Activated T-helper 2 cell treated with anti-CD3 and anti-CD28 coated beads, Interferon-gamma antibody, Interleukin-2, Interleukin-4, amounts not matched to agents 10 μg/mL and 5 μg/mL and 100 μg/mL, durations not matched to agents 14 hours and 24 hours and 36 hours (primary cell): Measurements from ENCODE around the gene MET. TPM values are rescaled to one million over a fixed set of nuclear protein-coding genes. Genes with fewer than 3 reads are reported as not detected.

Experiments
- DNase-seq: peaks from one replicate; pipeline ENCODE4 v3.0.0; 2021; ENCODE audit warnings: low spot score
- H3K27ac Mint-ChIP-seq: one replicate; pipeline ENCODE4 v1.8.0; 2021; ENCODE audit warnings: mixed read lengths
- H3K27me3 Mint-ChIP-seq: one replicate; pipeline ENCODE4 v1.8.0; 2021; ENCODE audit warnings: low read depth, mixed read lengths
- H3K36me3 Mint-ChIP-seq: one replicate; pipeline ENCODE4 v1.8.0; 2021; ENCODE audit warnings: low read depth, mixed read lengths
- H3K4me1 Mint-ChIP-seq: one replicate; pipeline ENCODE4 v1.8.0; 2021; ENCODE audit warnings: low read depth, mixed read lengths
- H3K4me3 Mint-ChIP-seq: one replicate; pipeline ENCODE4 v1.8.0; 2021; ENCODE audit warnings: low read depth, mild to moderate bottlenecking, moderate library complexity, mixed read lengths
- H3K9me3 Mint-ChIP-seq: one replicate; pipeline ENCODE4 v1.8.0; 2021; ENCODE audit warnings: mixed read lengths
- intact Hi-C: fragments of 100-400 bp; cut with micrococcal nuclease; formaldehyde crosslinking; loops from one replicate; pipeline ENCODE4 v1.15.1; 2023
- total RNA-seq: library from RNA; stranded (reverse); gene quantifications from 2 replicates; pipeline ENCODE4 v1.2.3, GENCODE V29; 2022

Gene MET
- total RNA-seq, 1 donor from 2014 or later, result 1.5 TPM

DNA sequence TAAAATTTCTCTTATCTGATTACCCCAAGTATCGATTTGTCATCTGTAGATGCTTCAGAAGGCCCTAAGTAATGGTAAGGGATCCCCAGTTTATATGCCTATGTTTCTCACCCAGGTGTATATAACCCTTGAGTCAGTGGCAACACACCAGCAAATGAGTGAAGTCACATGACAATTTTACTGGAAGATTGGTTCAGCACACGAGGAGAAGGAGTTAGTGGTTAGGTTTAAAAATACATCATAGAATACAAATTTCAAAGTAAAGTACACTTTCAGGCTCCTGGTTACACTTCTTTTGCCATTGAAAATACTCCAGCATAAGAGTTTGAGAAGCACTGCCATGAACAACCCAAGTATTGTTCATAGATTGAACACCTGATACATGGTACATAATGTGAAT is 160.7 kb downstream of the MET start:
- H3K27me3 Mint-ChIP-seq, result peaks cover 8% of the 10 kb centered on the region
- H3K27ac Mint-ChIP-seq, result no peak overlapping the region
- H3K36me3 Mint-ChIP-seq, result no peaks in the 10 kb centered on the region
- H3K9me3 Mint-ChIP-seq, result no peaks in the 10 kb centered on the region
- no peak for DNase-seq
- no peaks in the 10 kb centered on the region for H3K4me1 Mint-ChIP-seq
- H3K4me3 Mint-ChIP-seq, result no peak overlapping the region
- intact Hi-C loops, result no loop called here

GRCh38 chr7:116834815-116835504 is 163.0 kb downstream of the MET start:
- H3K9me3 Mint-ChIP-seq, result no peaks in the 10 kb centered on the region
- DNase-seq, result no peak
- no peak overlapping the region for H3K27ac Mint-ChIP-seq
- no peak overlapping the region for H3K4me3 Mint-ChIP-seq
- H3K27me3 Mint-ChIP-seq, result peaks cover 14% of the 10 kb centered on the region
- H3K4me1 Mint-ChIP-seq, result no peaks in the 10 kb centered on the region
- H3K36me3 Mint-ChIP-seq, result no peaks in the 10 kb centered on the region
- intact Hi-C loops, result no loop called here

- Mint-ChIP-seq H3K27ac (no peak overlapping the region), H3K4me3 (no peak overlapping the region), H3K9me3 (no peaks in the 10 kb centered on the region), H3K27me3 (peaks cover 18% of the 10 kb centered on the region), H3K4me1 (no peaks in the 10 kb centered on the region), H3K36me3 (no peaks in the 10 kb centered on the region)
- DNase-seq, result no peak
- intact Hi-C loops, result no loop called here
Measured at GRCh38 chr7:116836048-116836447, 164.1 kb downstream of the MET start.

- H3K4me3 Mint-ChIP-seq, result no peak overlapping the region
- peaks cover 24% of the 10 kb centered on the region for H3K27me3 Mint-ChIP-seq
- intact Hi-C loops, result no loop called here
- no peak overlapping the region for H3K27ac Mint-ChIP-seq
- H3K4me1 Mint-ChIP-seq, result no peaks in the 10 kb centered on the region
- no peaks in the 10 kb centered on the region for H3K9me3 Mint-ChIP-seq
- H3K36me3 Mint-ChIP-seq, result no peaks in the 10 kb centered on the region
- DNase-seq, result no peak
Measured at GRCh38 chr7:116836911-116837310, 164.9 kb downstream of the MET start.

DNA sequence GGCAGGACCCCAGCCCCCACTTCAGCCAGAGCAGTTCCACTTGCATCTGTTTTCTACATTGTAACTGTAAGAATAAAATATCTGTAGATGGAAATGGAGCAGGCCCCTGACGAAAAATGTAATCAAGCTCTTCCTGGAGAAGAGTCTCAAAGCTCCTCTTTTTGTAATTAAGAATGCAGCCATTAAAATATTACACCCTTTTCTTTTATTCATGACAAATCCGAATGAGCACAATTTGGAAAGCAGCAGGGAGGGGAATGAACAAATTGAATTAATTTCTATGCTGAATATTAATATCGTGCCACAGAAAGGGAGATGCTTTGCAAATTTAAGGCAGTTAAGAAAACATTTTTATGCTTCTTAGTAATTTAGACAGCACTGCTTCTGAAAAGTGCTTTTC is 165.6 kb downstream of the MET start:
- H3K9me3 Mint-ChIP-seq, result no peaks in the 10 kb centered on the region
- no peak overlapping the region for H3K4me3 Mint-ChIP-seq
- no peaks in the 10 kb centered on the region for H3K36me3 Mint-ChIP-seq
- H3K27me3 Mint-ChIP-seq, result peaks cover 28% of the 10 kb centered on the region
- DNase-seq, result no peak
- no peaks in the 10 kb centered on the region for H3K4me1 Mint-ChIP-seq
- H3K27ac Mint-ChIP-seq, result no peak overlapping the region
- intact Hi-C loops, result no loop called here

DNA sequence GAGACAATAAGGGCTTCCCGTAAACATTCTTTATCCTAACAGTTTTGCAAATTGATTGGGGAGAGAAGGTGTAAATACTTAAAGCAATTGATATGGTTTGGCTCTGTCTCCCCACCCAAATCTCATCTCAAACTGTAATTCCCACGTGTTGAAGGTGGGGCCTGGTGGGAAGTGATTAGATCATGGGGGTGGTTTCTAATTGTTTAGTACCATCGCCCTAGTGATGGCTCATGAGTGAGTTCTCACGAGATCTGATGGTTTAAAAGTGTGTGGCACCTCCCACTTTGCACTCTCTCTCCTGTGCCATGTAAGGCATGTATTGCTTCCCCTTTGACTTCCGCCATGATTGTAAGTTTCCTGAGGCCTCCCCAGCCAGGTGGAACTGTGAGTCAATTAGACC is 168.3 kb downstream of the MET start:
- no peak overlapping the region for H3K4me3 Mint-ChIP-seq
- no peak overlapping the region for H3K27ac Mint-ChIP-seq
- peaks cover 38% of the 10 kb centered on the region for H3K27me3 Mint-ChIP-seq
- no peaks in the 10 kb centered on the region for H3K9me3 Mint-ChIP-seq
- H3K36me3 Mint-ChIP-seq, result no peaks in the 10 kb centered on the region
- intact Hi-C loops, result no loop called here
- H3K4me1 Mint-ChIP-seq, result peaks cover 8% of the 10 kb centered on the region
- DNase-seq, result no peak

- Mint-ChIP-seq H3K27ac (no peak overlapping the region), H3K9me3 (no peaks in the 10 kb centered on the region), H3K27me3 (peaks cover 45% of the 10 kb centered on the region), H3K36me3 (no peaks in the 10 kb centered on the region), H3K4me3 (no peak overlapping the region), H3K4me1 (peaks cover 8% of the 10 kb centered on the region)
- DNase-seq, result no peak
- intact Hi-C loops, result no loop called here
Measured at GRCh38 chr7:116842371-116842770, 170.4 kb downstream of the MET start.

- Mint-ChIP-seq H3K27ac (no peak overlapping the region), H3K36me3 (no peaks in the 10 kb centered on the region), H3K27me3 (peaks cover 42% of the 10 kb centered on the region), H3K9me3 (no peaks in the 10 kb centered on the region), H3K4me1 (peaks cover 8% of the 10 kb centered on the region), H3K4me3 (no peak overlapping the region)
- intact Hi-C loops, result no loop called here
- DNase-seq, result no peak
Measured at GRCh38 chr7:116843378-116843777, 171.4 kb downstream of the MET start.

Other genes starting within 250 kb of the MET start
- not detected in 2 replicates for gene CAV2, start 172.5 kb upstream of the MET start, total RNA-seq
- 0.41 and 0.57 TPM in 2 replicates for gene CAV1, start 147.2 kb upstream of the MET start, total RNA-seq
- 128 and 147 TPM in 2 replicates for gene CAPZA2, start 190.4 kb downstream of the MET start, total RNA-seq